HEK293 (cell line): ENCODE measurements around the gene KIF1A.
"Not testable (repeated sequence)": the region's sequence is repeated elsewhere in the genome, so short reads cannot be mapped to it uniquely, and the experiment has no call there.

ENCODE experiments used
- CTCF ChIA-PET: fragments of 350-600 bp; formaldehyde crosslinking; extraction: SDS; loops from one replicate; lab custom pipeline; 2021; ENCODE audit warnings: antibody characterized with exemption; lab: Yijun Ruan, JAX
- POLR2A ChIA-PET: fragments of 300-600 bp; formaldehyde crosslinking; extraction: SDS; loops from one replicate; lab custom pipeline; 2020; ENCODE audit warnings: antibody characterized with exemption, inconsistent platforms; lab: Yijun Ruan, JAX
- H3K27ac ChIP-seq: fragments of 200-500 bp; sonication (Bioruptor generic); 2 replicates; pipeline ENCODE4 v1.5.1; 2014; ENCODE audit warnings: low read depth, low read length, control low read depth, inconsistent platforms; ENCODE audit errors: extremely low read depth
- H3K36me3 ChIP-seq, 2 experiments: fragments of 200-500 bp in 1 of 2; sonication (Bioruptor generic) in 1 of 2; 1 replicate in 1 of 2; 2 replicates in 1 of 2; pipeline ENCODE4 v1.5.1; 2014 to 2017; ENCODE audit warnings: inconsistent platforms in 2 of 2, low read length in 2 of 2; ENCODE audit not compliant: control insufficient read depth in 2 of 2, insufficient read depth in 1 of 2
- H3K4me1 ChIP-seq: fragments of 200-500 bp; sonication (Bioruptor generic); 2 replicates; pipeline ENCODE4 v1.5.1; 2014; ENCODE audit warnings: mild to moderate bottlenecking, low read length, inconsistent platforms; ENCODE audit not compliant: control insufficient read depth, insufficient read depth
- H3K4me3 ChIP-seq: 2 replicates; pipeline ENCODE4 v1.5.1; 2011; ENCODE audit warnings: low read depth, mild to moderate bottlenecking, control low read depth, low read length, moderate library complexity
- H3K9me3 ChIP-seq: fragments of 200-500 bp; sonication (Bioruptor generic); 2 replicates; pipeline ENCODE4 v1.5.1; 2014; ENCODE audit warnings: low read depth, low read length, inconsistent platforms; ENCODE audit not compliant: control insufficient read depth, insufficient read depth
- SCRT1 ChIP-seq: fragments of 450-650 bp; formaldehyde crosslinking; IDR thresholded peaks from 2 replicates; pipeline ENCODE4 v1.5.1; 2016; ENCODE audit warnings: missing biosample characterization, missing genetic modification characterization, borderline replicate concordance
- ZBTB48 ChIP-seq: fragments of 450-650 bp; formaldehyde crosslinking; IDR thresholded peaks from 2 replicates; pipeline ENCODE4 v1.5.1; 2016; ENCODE audit warnings: missing biosample characterization, missing genetic modification characterization

The KIF1A gene

DNA sequence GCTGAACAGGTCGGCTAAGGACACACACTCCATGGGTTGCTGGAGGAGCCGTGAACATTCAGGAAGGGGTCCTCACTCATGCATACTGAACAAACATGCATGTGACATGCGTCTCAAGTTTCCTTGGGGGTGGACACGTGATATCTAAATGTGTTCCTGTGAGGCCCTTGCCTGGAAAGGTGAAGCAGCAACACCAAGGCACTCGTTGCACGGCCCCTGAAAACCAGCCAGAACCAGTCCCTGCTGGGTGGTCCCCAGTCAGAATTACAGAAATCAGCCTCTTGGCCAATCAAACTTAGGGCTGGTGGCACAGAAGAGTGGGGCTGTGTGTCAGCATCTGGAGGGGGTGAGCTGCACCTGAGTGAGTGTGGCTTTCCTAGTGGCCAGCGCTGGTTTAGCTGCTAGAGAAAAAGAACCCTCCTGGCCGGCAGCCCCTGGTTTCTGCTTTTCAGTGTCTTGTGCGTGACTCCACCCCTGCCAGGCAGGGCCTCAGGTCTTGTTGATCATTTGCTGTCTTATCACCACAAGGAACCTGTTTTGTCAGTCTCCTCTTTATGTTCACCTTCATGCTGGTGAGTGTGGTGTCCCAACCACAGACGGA lies 134.1 kb downstream of the KIF1A start:
- no peak overlapping the region for H3K4me3 ChIP-seq
- TF ChIP-seq SCRT1 (no peak), ZBTB48 (tag by site-specific recombination) (peak; percentile 73)
- H3K4me1 ChIP-seq = no peaks in the 10 kb centered on the region
- H3K36me3 ChIP-seq = no peaks in the 10 kb centered on the region
- H3K27ac ChIP-seq = no peak overlapping the region
- CTCF ChIA-PET = interaction anchor here (1.3 kb wide), 1 partner anchor 155 kb away, joined by 4 read pairs; no protein-coding TSS in a partner anchor
- POLR2A ChIA-PET = no interaction called here
- H3K9me3 ChIP-seq = no peaks in the 10 kb centered on the region

DNA sequence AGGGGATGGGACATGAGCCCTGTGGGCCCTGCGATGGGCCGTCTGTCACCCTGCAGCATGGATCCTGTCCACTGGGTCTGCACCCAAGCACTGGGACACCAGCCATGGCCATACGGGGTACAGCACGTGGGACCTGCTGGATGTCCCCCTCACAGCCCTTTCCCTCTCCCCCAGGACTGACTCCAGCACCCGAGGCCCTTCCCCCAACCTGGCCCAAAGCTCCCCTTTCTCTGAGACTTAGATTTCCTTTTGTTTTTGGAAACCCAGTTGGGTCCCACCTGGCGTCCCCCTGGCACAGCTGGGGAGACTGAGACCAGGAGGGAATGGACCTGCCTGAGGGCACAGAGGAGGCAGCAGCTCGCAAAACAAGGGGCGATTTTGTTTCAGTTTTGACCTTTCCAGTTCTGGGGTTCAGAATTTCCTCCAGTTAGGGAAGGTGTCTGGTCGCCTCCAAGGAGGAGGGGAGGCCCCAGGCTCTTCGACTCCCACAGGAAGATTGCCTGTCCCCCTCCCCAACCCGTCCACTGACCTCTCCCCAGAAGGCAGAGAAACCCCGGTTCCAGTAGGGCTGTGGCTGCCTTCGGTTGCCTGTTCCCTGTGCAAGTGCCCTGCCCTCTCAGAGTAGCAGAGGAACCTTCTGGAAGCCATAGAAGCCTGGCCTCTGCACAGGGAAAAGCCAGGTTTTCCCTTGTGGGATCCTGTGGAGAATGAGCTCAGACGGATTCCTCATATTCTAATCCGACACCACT lies 135.9 kb downstream of the KIF1A start:
- POLR2A ChIA-PET, H3K27ac ChIP-seq, H3K36me3 ChIP-seq, H3K4me1 ChIP-seq, H3K4me3 ChIP-seq, H3K9me3 ChIP-seq: not testable (repeated sequence)
- CTCF ChIA-PET = interaction anchor here (0.6 to 0.7 kb wide), 2 partner anchors 21 to 155 kb away, joined by 3 to 6 read pairs; no protein-coding TSS in a partner anchor

DNA sequence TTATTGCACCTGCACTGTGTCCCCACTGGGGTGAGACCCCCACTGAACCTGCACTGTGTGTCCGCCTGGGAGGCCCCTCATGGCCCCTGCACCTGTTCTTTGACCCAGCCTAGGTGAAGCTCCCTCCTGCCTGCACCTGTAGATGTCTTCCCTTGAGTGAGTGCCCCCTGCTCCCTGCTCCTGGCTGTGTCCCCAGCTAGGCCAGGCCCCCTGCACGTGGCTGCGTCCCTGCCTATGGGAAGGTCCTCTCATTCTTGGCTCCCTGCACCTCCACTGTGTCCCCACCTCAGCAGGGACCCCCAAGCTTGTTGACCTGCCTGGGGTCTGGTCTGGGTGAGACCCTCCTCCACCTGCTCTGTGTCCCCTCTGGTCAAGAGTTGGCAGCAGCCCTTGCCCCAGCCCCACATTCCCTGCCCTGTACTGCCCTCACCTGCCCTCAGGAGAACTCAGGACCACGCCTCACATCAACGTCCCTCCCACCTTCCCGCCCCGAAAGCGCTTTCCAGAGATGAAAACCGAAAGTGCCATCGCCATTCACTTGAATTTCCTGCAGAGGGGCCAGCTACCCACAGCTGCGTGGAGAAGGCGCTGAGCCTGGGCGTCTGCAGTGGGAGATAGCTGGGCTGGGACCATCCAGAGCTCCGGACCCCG lies 136.6 kb downstream of the KIF1A start:
- H3K36me3 ChIP-seq, H3K9me3 ChIP-seq, H3K4me1 ChIP-seq, H3K4me3 ChIP-seq, POLR2A ChIA-PET, H3K27ac ChIP-seq: not testable (repeated sequence)
- CTCF ChIA-PET = interaction anchor here (0.6 kb wide), 1 partner anchor 22 kb away, joined by 6 read pairs; no protein-coding TSS in a partner anchor

GRCh38 chr2:240682431-240683224 lies 137.4 kb downstream of the KIF1A start, which contains the start of gene AQP12B:
Gene AQP12B (minus strand): TSS chr2:240682885. CDS start chr2:240682837, 48 bp downstream.
- POLR2A ChIA-PET, H3K27ac ChIP-seq, H3K4me1 ChIP-seq, CTCF ChIA-PET, H3K4me3 ChIP-seq, H3K9me3 ChIP-seq, H3K36me3 ChIP-seq: not testable (repeated sequence)

- POLR2A ChIA-PET, H3K4me3 ChIP-seq, CTCF ChIA-PET, H3K9me3 ChIP-seq, H3K36me3 ChIP-seq, H3K4me1 ChIP-seq, H3K27ac ChIP-seq: not testable (repeated sequence)
These were observed 139.8 kb downstream of the KIF1A start for GRCh38 chr2:240680185-240680584.

- H3K27ac ChIP-seq, H3K4me1 ChIP-seq, POLR2A ChIA-PET, CTCF ChIA-PET, H3K9me3 ChIP-seq, H3K36me3 ChIP-seq, H3K4me3 ChIP-seq: not testable (repeated sequence)
These were observed 141.1 kb downstream of the KIF1A start for GRCh38 chr2:240678909-240679308.

- CTCF ChIA-PET, POLR2A ChIA-PET, H3K9me3 ChIP-seq, H3K4me1 ChIP-seq, H3K36me3 ChIP-seq, H3K27ac ChIP-seq, H3K4me3 ChIP-seq: not testable (repeated sequence)
These were observed 142.0 kb downstream of the KIF1A start for GRCh38 chr2:240678043-240678442.

- H3K27ac ChIP-seq, H3K36me3 ChIP-seq, POLR2A ChIA-PET, H3K9me3 ChIP-seq, H3K4me1 ChIP-seq, H3K4me3 ChIP-seq: not testable (repeated sequence)
- CTCF ChIA-PET = interaction anchor here (0.5 kb wide), 1 partner anchor 482 kb away, joined by 4 read pairs; no protein-coding TSS in a partner anchor
These were observed 144.7 kb downstream of the KIF1A start for GRCh38 chr2:240675345-240675744.
